Duodenal mucosa (tissue), 2 donors: ENCODE measurements around the gene GNB5.

Experiments
- H3K27ac ChIP-seq: one replicate; pipeline ENCODE4 v1.7.0; 2013; ENCODE audit warnings: low read depth, low read length
- H3K27me3 ChIP-seq, 2 donors: one replicate each; pipeline ENCODE4 v1.7.0; 2013; ENCODE audit warnings: low read length in 2 of 2, control low read depth in 1 of 2; ENCODE audit not compliant: insufficient read depth in 2 of 2, control insufficient read depth in 1 of 2
- H3K36me3 ChIP-seq, 2 donors: one replicate each; pipeline ENCODE4 v1.7.0; 2013; ENCODE audit warnings: low read length in 2 of 2, control low read depth in 1 of 2; ENCODE audit not compliant: insufficient read depth in 2 of 2, control insufficient read depth in 1 of 2
- H3K4me1 ChIP-seq, 2 donors: one replicate each; pipeline ENCODE4 v1.7.0; 2013; ENCODE audit warnings: low read length in 2 of 2, control low read depth in 1 of 2; ENCODE audit not compliant: insufficient read depth in 2 of 2, control insufficient read depth in 1 of 2
- H3K4me3 ChIP-seq, 2 donors: one replicate each; pipeline ENCODE4 v1.7.0; 2013; ENCODE audit warnings: low read length in 2 of 2, low read depth in 1 of 2
- H3K9ac ChIP-seq, 2 donors: one replicate each; pipeline ENCODE4 v1.7.0; 2013; ENCODE audit warnings: low read length in 2 of 2, low read depth in 1 of 2
- H3K9me3 ChIP-seq, 2 donors: one replicate each; pipeline ENCODE4 v1.7.0; 2013; ENCODE audit warnings: low read length in 2 of 2, control low read depth in 1 of 2; ENCODE audit not compliant: control insufficient read depth in 1 of 2

Gene GNB5

GRCh38 chr15:52105846-52106245 is 85.3 kb downstream of the GNB5 start:
- Histone ChIP-seq H3K4me3 (no peak overlapping the region), H3K4me1 (no peaks in the 10 kb centered on the region), H3K9ac (no peak overlapping the region), H3K27ac (no peak overlapping the region), H3K36me3 (no peaks in the 10 kb centered on the region), H3K9me3 (no peaks in the 10 kb centered on the region), H3K27me3 (no peaks in the 10 kb centered on the region)

- no peak overlapping the region for H3K27ac ChIP-seq
- H3K27me3 ChIP-seq: no peaks in the 10 kb centered on the region
- H3K4me3 ChIP-seq: no peak overlapping the region
- no peaks in the 10 kb centered on the region for H3K4me1 ChIP-seq
- no peaks in the 10 kb centered on the region for H3K36me3 ChIP-seq
- no peak overlapping the region for H3K9ac ChIP-seq
- H3K9me3 ChIP-seq: no peaks in the 10 kb centered on the region
These were observed 86.6 kb downstream of the GNB5 start for GRCh38 chr15:52104532-52105004.

- Histone ChIP-seq H3K9ac (no peak overlapping the region), H3K36me3 (no peaks in the 10 kb centered on the region), H3K4me3 (no peak overlapping the region), H3K27ac (no peak overlapping the region), H3K27me3 (no peaks in the 10 kb centered on the region), H3K9me3 (no peaks in the 10 kb centered on the region), H3K4me1 (peaks cover 2% of the 10 kb centered on the region in 2 donors)
These were observed 87.7 kb downstream of the GNB5 start for GRCh38 chr15:52103217-52104207.

- Histone ChIP-seq H3K9me3 (no peaks in the 10 kb centered on the region), H3K27me3 (no peaks in the 10 kb centered on the region), H3K4me3 (no peak overlapping the region), H3K27ac (no peak overlapping the region), H3K9ac (no peak overlapping the region), H3K36me3 (no peaks in the 10 kb centered on the region), H3K4me1 (peaks cover 7% of the 10 kb centered on the region in 2 donors)
These were observed 88.7 kb downstream of the GNB5 start for GRCh38 chr15:52102463-52102862.

- Histone ChIP-seq H3K9me3 (no peaks in the 10 kb centered on the region), H3K4me3 (no peak overlapping the region), H3K27me3 (no peaks in the 10 kb centered on the region), H3K9ac (no peak overlapping the region), H3K27ac (no peak overlapping the region), H3K36me3 (no peaks in the 10 kb centered on the region), H3K4me1 (peaks cover 7% of the 10 kb centered on the region in 2 donors)
These were observed 89.5 kb downstream of the GNB5 start for GRCh38 chr15:52101542-52102323.

GRCh38 chr15:52100807-52101442 is 90.3 kb downstream of the GNB5 start:
- H3K36me3 ChIP-seq: no peaks in the 10 kb centered on the region
- no peak overlapping the region for H3K9ac ChIP-seq
- no peaks in the 10 kb centered on the region for H3K27me3 ChIP-seq

GRCh38 chr15:52099651-52100272 is 91.4 kb downstream of the GNB5 start:
- H3K9ac ChIP-seq: no peak overlapping the region
- no peaks in the 10 kb centered on the region for H3K9me3 ChIP-seq
- H3K27ac ChIP-seq: no peak overlapping the region
- peaks cover 7% of the 10 kb centered on the region in 2 donors for H3K4me1 ChIP-seq
- H3K27me3 ChIP-seq: no peaks in the 10 kb centered on the region
- H3K36me3 ChIP-seq: no peaks in the 10 kb centered on the region
- H3K4me3 ChIP-seq: no peak overlapping the region

More at GRCh38 chr15:52100807-52101442, 90.3 kb downstream of the GNB5 start:
- H3K4me1 ChIP-seq: peaks cover 7% of the 10 kb centered on the region in 2 donors
- H3K9me3 ChIP-seq: no peaks in the 10 kb centered on the region
- no peak overlapping the region for H3K4me3 ChIP-seq
- H3K27ac ChIP-seq: no peak overlapping the region

GRCh38 chr15:52098323-52098722 is 92.9 kb downstream of the GNB5 start:
- no peak overlapping the region for H3K9ac ChIP-seq
- no peak overlapping the region for H3K4me3 ChIP-seq
- H3K4me1 ChIP-seq: peaks cover 7% of the 10 kb centered on the region in 2 donors
- no peaks in the 10 kb centered on the region for H3K36me3 ChIP-seq
- no peak overlapping the region for H3K27ac ChIP-seq
- H3K9me3 ChIP-seq: no peaks in the 10 kb centered on the region
- H3K27me3 ChIP-seq: no peaks in the 10 kb centered on the region

- Histone ChIP-seq H3K27ac (no peak overlapping the region), H3K27me3 (no peaks in the 10 kb centered on the region), H3K4me3 (no peak overlapping the region), H3K9me3 (no peaks in the 10 kb centered on the region), H3K9ac (no peak overlapping the region), H3K4me1 (peaks cover 7% of the 10 kb centered on the region in 2 donors), H3K36me3 (no peaks in the 10 kb centered on the region)
These were observed 94.0 kb downstream of the GNB5 start for GRCh38 chr15:52097180-52097579.
